Smooth muscle cell (in vitro differentiated cells): ENCODE measurements around the gene THEMIS. TPM values are rescaled to one million over a fixed set of nuclear protein-coding genes. Genes with fewer than 3 reads are reported as not detected.

ENCODE experiments used
- DNase-seq: peaks from one replicate; lab custom pipeline; 2025; ENCODE audit not compliant: unreplicated experiment; lab: John Stamatoyannopoulos, UW
- H2AFZ ChIP-seq: fragments of 200-600 bp; sonication (generic); 2 replicates; pipeline ENCODE4 v1.6.0; 2016; ENCODE audit warnings: antibody characterized with exemption, low read depth, mild to moderate bottlenecking
- H3F3A ChIP-seq: fragments of 200-600 bp; sonication (generic); 2 replicates; pipeline ENCODE4 v1.6.0; 2017; ENCODE audit warnings: antibody characterized with exemption, low read depth
- H3K27ac ChIP-seq: fragments of 200-600 bp; sonication (generic); 2 replicates; pipeline ENCODE4 v1.5.1; 2016; ENCODE audit warnings: low read depth, mild to moderate bottlenecking
- H3K27me3 ChIP-seq: fragments of 200-600 bp; sonication (generic); 2 replicates; pipeline ENCODE4 v1.6.1; 2016; ENCODE audit warnings: low read depth, mild to moderate bottlenecking
- H3K36me3 ChIP-seq: fragments of 200-600 bp; sonication (generic); 2 replicates; pipeline ENCODE4 v1.5.1; 2016; ENCODE audit warnings: low read depth
- H3K4me1 ChIP-seq: fragments of 200-600 bp; sonication (generic); 2 replicates; pipeline ENCODE4 v1.5.1; 2016; ENCODE audit warnings: low read depth
- H3K4me2 ChIP-seq: fragments of 200-600 bp; sonication (generic); 2 replicates; pipeline ENCODE4 v1.6.0; 2016; ENCODE audit warnings: mild to moderate bottlenecking
- H3K4me3 ChIP-seq: fragments of 200-600 bp; sonication (generic); 2 replicates; pipeline ENCODE4 v1.5.1; 2016; ENCODE audit warnings: mild to moderate bottlenecking
- H3K79me2 ChIP-seq: fragments of 200-600 bp; sonication (generic); 2 replicates; pipeline ENCODE4 v1.6.0; 2016; ENCODE audit warnings: low read depth, mild to moderate bottlenecking
- H3K9ac ChIP-seq: fragments of 200-600 bp; sonication (generic); 2 replicates; pipeline ENCODE4 v1.6.0; 2016; ENCODE audit warnings: low read depth
- H3K9me3 ChIP-seq: fragments of 200-600 bp; sonication (generic); replicated peaks from 2 replicates; pipeline ENCODE4 v1.5.1; 2016; ENCODE audit warnings: low read depth
- H4K20me1 ChIP-seq: fragments of 200-600 bp; sonication (generic); 2 replicates; pipeline ENCODE4 v1.6.0; 2016; ENCODE audit warnings: low read depth
- CTCF ChIP-seq: fragments of 200-600 bp; sonication (generic); IDR thresholded peaks from 2 replicates; pipeline ENCODE4 v1.5.1; 2017; ENCODE audit warnings: borderline replicate concordance, mild to moderate bottlenecking, antibody characterized with exemption; ENCODE audit not compliant: insufficient read depth, poor library complexity, severe bottlenecking
- WGBS: methylation state at CpG from one replicate; pipeline ENCODE4 v1.1.7; 2016; ENCODE audit warnings: low lambda C conversion rate; 5-methylcytosine and 5-hydroxymethylcytosine counted together
- polyA plus RNA-seq: library from polyadenylated mRNA; unstranded; fragments of >200 nt; fragmentation: Nextera tagmentation; extraction: Ambion mirVana; gene quantifications from 2 replicates; pipeline ENCODE4 v1.2.1, GENCODE V29; 2016
- total RNA-seq: library from RNA; depleted of rRNA; stranded (reverse); fragments of >200 nt; gene quantifications from 2 replicates; pipeline ENCODE4 v1.2.3, GENCODE V29; 2014

Gene THEMIS
- total and polyA plus RNA-seq, 2 experiments from 2014 or later: not detected

GRCh38 chr6:127864701-127865100 is 36.2 kb downstream of the THEMIS start:
- WGBS: 84% methylated on average over 2 of the region's 2 CpGs
- Histone ChIP-seq H3F3A (no peaks in the 10 kb centered on the region), H3K4me2 (no peak overlapping the region), H2AFZ (no peak overlapping the region), H3K79me2 (no peaks in the 10 kb centered on the region), H3K27ac (no peak overlapping the region), H3K36me3 (no peaks in the 10 kb centered on the region), H4K20me1 (no peaks in the 10 kb centered on the region), H3K4me3 (no peak overlapping the region), H3K9ac (no peak overlapping the region), H3K4me1 (no peaks in the 10 kb centered on the region), H3K27me3 (no peaks in the 10 kb centered on the region), H3K9me3 (no peaks in the 10 kb centered on the region)
- DNase-seq: no peak
- TF ChIP-seq CTCF: no peak

GRCh38 chr6:127860723-127861122 is 40.1 kb downstream of the THEMIS start:
- H3K27ac ChIP-seq: no peak overlapping the region
- no peak overlapping the region for H3K4me3 ChIP-seq
- no peaks in the 10 kb centered on the region for H3K4me1 ChIP-seq
- no peaks in the 10 kb centered on the region for H3F3A ChIP-seq
- H2AFZ ChIP-seq: no peak overlapping the region
- no peak for TF ChIP-seq CTCF
- no peak overlapping the region for H3K4me2 ChIP-seq
- H3K9me3 ChIP-seq: no peaks in the 10 kb centered on the region
- no peaks in the 10 kb centered on the region for H4K20me1 ChIP-seq
- H3K79me2 ChIP-seq: no peaks in the 10 kb centered on the region
- 92% methylated on average over 2 of the region's 2 CpGs for WGBS
- no peak overlapping the region for H3K9ac ChIP-seq
- no peak for DNase-seq
- H3K36me3 ChIP-seq: no peaks in the 10 kb centered on the region
- H3K27me3 ChIP-seq: no peaks in the 10 kb centered on the region

GRCh38 chr6:127859956-127860355 is 40.9 kb downstream of the THEMIS start:
- H3K9me3 ChIP-seq: no peaks in the 10 kb centered on the region
- no peak overlapping the region for H3K4me2 ChIP-seq
- H2AFZ ChIP-seq: no peak overlapping the region
- H3F3A ChIP-seq: no peaks in the 10 kb centered on the region
- no peaks in the 10 kb centered on the region for H4K20me1 ChIP-seq
- no peak for DNase-seq
- no peaks in the 10 kb centered on the region for H3K36me3 ChIP-seq
- H3K27me3 ChIP-seq: no peaks in the 10 kb centered on the region
- no peak for TF ChIP-seq CTCF
- H3K4me3 ChIP-seq: no peak overlapping the region
- 82% methylated on average over 2 of the region's 2 CpGs for WGBS
- H3K4me1 ChIP-seq: no peaks in the 10 kb centered on the region
- H3K79me2 ChIP-seq: no peaks in the 10 kb centered on the region
- no peak overlapping the region for H3K27ac ChIP-seq
- H3K9ac ChIP-seq: no peak overlapping the region

- Histone ChIP-seq H3K4me2 (no peak overlapping the region), H3K4me1 (no peaks in the 10 kb centered on the region), H3K79me2 (no peaks in the 10 kb centered on the region), H3K36me3 (no peaks in the 10 kb centered on the region), H3K9me3 (no peaks in the 10 kb centered on the region), H3K27me3 (no peaks in the 10 kb centered on the region), H3F3A (no peaks in the 10 kb centered on the region), H3K4me3 (no peak overlapping the region), H4K20me1 (no peaks in the 10 kb centered on the region), H3K9ac (no peak overlapping the region), H3K27ac (no peak overlapping the region), H2AFZ (no peak overlapping the region)
- 77% methylated on average over 4 of the region's 4 CpGs for WGBS
- TF ChIP-seq CTCF: no peak
- no peak for DNase-seq
These were observed 42.0 kb downstream of the THEMIS start for GRCh38 chr6:127858727-127859391.
